NCI-H82 (cell line): ENCODE results near the gene SP1.
A peak's percentile ranks its signal among the peaks of the same experiment; 100 is the strongest.
"Not testable (repeated sequence)": the region's sequence is repeated elsewhere in the genome, so short reads cannot be mapped to it uniquely, and the experiment has no call there.

ENCODE experiments used
- DNase-seq: peaks from one replicate; lab custom pipeline; 2025; lab: John Stamatoyannopoulos, UW

SP1 gene

DNA sequence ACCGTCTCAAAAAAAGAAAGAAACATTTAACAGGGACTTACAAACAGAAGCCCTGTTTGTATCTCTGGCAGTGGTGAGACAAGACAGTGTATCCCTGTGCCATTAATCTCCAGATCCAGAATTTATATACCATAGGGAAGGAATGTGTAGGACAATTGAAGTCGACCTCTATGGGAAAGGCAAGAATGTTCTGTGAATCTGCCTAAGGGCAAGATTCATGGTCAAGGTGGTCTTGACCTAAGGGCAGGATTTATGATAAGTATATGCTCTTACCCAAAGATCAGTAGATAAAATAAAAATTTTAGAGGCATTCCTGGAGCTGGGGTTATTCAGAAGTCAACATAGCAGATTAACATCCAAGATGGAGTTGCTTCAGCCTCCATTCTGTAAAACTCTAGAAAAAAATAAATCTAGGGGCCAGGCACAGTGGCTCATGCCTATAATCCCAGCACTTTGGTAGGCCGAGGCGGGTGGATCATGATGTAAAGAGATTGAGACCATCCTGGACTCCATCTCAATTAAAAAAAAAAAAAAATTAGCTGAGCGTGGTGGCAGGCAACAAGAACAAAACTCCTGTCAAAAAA, 21.0 kb upstream of the SP1 start:
- no peak for DNase-seq

DNA sequence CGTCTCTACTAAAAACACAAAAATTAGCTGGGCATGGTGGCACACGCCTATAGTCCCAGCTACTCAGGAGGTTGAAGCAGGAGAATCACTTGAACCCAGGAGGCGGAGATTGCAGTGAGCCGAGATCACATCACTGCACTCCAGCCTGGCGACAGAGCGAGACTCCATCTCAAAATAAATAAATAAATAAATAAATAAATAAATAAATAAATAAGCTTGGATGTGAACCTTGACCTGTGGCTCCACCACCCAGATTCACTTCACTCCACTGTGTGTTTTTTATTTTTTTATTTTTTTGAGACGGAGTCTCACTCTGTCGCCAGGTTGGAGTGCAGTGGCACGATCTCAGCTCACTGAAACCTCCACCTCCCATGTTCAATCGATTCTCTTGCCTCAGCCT, 18.3 kb upstream of the SP1 start:
- DNase-seq = not testable (repeated sequence)

- no peak for DNase-seq
Measured at GRCh38 chr12:53365245-53365904, 14.6 kb upstream of the SP1 start.

DNA sequence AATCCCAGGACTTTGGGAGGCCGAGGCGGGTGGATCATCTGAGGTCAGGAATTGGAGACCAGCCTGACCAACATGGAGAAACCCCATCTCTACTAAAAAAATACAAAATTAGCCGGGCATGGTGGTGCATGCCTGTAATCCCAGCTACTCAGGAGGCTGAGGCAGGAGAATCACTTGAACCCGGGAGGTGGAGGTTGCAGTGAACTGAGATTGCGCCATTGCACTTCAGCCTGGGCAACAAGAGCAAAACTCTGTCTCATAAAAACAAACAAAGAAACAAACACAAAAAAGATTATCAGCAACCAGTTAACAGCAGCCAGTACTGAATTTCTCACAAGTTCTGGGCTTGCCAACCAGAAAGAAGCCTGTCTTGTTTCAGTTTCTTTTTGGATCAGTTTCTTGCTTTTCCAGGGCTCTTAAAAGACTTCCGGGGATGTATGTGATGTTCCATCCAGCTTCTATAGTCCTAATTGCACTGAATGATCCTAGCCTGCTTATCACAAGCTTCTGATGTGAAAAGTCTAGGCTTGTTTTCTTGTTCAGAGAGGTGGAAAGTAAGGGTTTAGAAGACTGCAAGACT, 6.3 kb upstream of the SP1 start:
- not testable (repeated sequence) for DNase-seq

GRCh38 chr12:53374277-53374676, 5.7 kb upstream of the SP1 start:
- DNase-seq = not testable (repeated sequence)

DNA sequence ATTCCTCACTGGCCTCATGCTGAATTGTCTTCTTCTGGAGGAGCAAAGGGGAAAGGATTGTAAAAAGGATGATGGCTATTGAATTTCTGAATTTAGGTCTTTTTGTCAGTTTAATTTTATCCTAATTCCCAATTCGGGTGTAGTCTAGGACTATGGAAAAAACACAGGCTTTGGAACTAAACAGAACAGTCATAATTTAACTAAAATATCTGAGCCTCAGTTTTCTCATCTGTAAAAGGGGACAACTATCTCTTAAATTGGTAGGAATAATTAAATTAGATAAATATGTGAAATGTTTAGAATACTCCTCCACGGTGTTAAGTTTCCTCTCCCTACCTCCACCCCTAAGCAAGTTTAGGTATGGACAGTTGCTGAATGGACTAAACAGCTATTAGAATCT, 3.2 kb upstream of the SP1 start:
- DNase-seq = no peak

DNA sequence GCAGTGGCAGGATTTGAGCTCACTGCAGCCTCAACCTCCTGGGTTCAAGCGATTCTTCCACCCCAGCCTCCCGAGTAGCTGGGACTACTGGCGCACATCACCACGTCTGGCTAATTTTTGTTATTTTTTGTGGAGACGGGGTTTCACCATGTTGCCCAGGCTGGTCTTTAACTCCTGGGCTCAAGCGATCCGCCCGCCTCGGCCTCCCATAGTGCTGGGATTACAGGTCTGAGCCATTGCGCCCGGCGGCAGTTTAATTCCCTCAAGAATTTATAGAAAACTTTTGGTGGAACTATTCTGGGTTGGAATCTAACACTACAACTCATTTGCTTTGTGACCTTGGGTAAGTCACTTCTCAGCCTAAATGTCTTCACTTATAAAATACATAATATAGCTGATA, 1.8 kb upstream of the SP1 start:
- DNase-seq = peak; percentile 32

DNA sequence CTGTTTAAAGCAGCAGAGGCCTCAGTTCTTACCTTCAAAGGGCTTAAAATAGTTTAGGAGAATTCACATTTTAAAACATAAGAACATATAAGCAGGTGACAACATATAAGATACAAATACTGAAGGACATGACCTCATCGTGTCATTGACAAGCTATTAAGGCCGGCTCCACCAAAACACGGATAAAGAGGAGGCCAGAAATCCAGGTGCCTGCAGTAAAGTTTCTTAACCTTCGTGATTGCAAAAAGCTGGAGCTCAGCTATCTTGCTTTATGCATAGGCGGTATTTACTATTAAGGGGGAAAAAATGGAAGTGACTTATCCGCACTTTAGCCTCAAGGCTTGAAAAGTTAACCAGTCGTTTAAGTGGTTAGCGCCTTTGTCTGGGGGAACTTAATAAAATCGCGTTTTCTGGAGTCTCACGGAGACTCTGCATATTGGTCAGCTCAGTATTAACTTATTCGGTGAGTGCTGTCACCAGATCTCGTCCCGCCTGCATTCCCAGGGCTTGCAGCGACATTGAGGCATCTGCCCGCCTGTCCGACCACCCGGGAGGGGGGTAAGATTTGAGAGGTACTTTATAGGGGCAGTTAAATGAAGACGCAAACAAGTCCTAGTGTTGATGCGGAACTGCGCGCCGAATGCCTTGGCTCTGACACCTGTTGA, 1.1 kb upstream of the SP1 start:
- DNase-seq = peak; percentile 45

DNA sequence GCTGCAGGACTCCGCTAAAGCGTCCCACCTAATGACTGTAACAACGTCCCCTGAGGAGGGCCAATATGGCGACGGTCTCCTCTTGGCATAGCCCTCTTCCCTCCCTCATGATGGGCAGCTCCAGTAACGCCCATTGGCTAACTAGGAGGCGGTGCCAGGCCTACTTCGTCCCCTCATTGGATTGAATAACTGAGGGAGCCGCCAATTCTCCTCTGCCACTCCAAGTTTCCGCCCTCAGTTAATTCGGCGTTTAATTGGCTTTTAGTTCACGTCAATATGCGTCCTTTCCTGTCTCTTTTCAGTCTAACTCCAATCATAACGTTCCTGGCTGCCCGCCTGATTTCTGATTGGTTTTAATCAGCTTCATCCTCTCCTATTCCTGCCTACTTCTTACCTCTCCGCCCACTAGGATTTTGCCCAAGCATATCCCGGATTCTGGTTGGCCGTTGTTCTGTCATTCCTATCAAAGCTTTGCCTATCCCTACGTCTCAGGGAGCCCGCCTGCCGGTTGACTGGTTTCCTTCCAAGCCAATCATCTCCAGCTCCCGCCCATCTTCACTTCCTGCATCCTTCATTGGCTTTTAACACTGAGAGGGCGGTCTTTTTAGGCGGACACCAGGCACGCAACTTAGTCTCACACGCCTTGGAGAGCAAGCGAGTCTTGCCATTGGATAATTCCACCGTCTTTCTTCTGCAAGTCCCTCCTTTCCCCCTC, 430 bp upstream of the SP1 start:
- DNase-seq = peak; percentile 100

GRCh38 chr12:53380794-53381730, 1.1 kb downstream of the SP1 start:
- peak; percentile 42 for DNase-seq

DNA sequence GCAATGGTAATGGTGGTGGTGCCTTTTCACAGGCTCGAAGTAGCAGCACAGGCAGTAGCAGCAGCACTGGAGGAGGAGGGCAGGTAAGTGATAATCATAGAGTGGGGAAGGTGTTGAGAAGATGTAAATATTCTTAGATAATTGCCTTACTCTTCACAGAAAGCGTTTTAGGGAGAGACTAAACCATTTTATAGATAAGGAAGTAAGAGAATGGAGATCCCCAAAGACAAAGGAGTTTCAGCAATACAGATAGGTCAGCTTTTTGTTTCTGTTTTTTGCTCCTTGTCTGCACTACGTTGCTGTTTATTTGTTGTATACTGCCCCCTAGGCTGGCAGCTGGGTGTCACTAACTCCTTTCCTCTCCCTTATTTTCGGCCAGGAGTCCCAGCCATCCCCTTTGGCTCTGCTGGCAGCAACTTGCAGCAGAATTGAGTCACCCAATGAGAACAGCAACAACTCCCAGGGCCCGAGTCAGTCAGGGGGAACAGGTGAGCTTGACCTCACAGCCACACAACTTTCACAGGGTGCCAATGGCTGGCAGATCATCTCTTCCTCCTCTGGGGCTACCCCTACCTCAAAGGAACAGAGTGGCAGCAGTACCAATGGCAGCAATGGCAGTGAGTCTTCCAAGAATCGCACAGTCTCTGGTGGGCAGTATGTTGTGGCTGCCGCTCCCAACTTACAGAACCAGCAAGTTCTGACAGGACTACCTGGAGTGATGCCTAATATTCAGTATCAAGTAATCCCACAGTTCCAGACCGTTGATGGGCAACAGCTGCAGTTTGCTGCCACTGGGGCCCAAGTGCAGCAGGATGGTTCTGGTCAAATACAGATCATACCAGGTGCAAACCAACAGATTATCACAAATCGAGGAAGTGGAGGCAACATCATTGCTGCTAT, 2.0 kb downstream of the SP1 start:
- DNase-seq = peak; percentile 62

DNA sequence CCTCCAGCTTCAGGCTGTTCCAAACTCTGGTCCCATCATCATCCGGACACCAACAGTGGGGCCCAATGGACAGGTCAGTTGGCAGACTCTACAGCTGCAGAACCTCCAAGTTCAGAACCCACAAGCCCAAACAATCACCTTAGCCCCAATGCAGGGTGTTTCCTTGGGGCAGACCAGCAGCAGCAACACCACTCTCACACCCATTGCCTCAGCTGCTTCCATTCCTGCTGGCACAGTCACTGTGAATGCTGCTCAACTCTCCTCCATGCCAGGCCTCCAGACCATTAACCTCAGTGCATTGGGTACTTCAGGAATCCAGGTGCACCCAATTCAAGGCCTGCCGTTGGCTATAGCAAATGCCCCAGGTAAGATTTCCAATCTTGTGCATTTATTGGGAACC, 3.3 kb downstream of the SP1 start:
- no peak for DNase-seq

DNA sequence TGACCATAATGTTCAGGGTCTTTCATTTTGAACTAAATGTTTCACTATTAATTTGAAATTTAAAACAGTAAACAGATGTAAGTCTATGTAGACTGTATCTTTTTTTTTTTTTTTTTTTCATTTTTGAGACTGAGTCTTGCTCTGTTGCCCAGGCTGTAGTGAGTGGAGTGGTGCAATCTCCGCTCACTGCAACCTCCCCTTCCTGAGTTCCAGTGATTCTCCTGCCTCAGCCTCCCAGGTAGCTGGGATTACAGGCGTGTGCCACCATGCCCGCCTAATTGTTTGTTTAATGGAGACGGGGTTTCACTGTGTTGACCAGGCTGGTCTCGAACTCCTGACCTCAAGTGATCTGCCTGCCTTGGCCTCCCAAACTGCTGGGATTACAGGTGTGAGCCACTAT, 6.4 kb downstream of the SP1 start:
- DNase-seq = not testable (repeated sequence)

GRCh38 chr12:53388932-53389331, 9.0 kb downstream of the SP1 start:
- DNase-seq = no peak

DNA sequence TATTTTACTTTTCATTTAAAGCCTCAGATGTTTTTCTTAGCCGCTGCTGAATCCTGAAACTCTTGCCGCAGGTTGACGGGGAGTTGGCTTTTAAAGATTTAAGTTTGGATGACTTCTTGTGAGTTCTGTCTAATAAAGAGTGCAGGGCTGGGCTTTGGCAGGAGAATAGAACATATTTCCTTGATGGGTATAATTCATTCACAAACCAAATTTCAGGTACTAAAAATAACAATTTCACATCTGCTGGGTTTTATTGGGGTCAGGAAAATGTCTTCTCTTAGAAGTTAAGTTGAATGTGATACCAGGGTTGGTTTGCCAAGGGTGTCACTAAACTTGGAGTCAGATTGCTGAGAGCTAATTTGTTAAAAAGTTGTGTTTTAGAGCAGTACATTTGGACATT, 9.7 kb downstream of the SP1 start:
- no peak for DNase-seq

GRCh38 chr12:53391724-53392123, 11.7 kb downstream of the SP1 start:
- no peak for DNase-seq

DNA sequence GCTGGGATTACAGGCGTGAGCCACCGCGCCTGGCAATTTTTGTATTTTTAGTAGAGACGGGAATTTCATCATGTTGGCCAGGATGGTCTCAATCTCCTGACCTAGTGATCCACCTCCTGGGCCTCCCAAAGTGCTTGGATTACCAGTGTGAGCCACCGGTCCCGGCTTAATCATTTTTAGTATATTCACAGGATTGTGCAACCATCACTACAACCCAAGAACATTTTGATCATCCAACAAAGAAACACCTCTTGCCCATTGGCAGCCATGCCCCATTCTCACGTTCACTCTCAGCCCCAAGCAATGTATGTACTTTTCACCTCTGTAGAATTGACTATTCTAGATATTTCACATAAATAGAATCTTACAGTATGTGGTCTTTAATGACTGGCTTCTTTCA, 19.9 kb downstream of the SP1 start:
- no peak for DNase-seq

- not testable (repeated sequence) for DNase-seq
Measured at GRCh38 chr12:53402351-53402750, 22.4 kb downstream of the SP1 start.

- DNase-seq = no peak
Measured at GRCh38 chr12:53402871-53403270, 22.9 kb downstream of the SP1 start.

DNA sequence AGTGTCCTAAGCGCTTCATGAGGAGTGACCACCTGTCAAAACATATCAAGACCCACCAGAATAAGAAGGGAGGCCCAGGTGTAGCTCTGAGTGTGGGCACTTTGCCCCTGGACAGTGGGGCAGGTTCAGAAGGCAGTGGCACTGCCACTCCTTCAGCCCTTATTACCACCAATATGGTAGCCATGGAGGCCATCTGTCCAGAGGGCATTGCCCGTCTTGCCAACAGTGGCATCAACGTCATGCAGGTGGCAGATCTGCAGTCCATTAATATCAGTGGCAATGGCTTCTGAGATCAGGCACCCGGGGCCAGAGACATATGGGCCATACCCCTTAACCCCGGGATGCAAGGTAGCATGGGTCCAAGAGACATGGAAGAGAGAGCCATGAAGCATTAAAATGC, 31.0 kb downstream of the SP1 start:
- DNase-seq = no peak
